Measurements from ENCODE around the gene CHAF1A. TPM values are rescaled to one million over a fixed set of nuclear protein-coding genes. Genes with fewer than 3 reads are reported as not detected.
A peak's percentile ranks its signal among the peaks of the same experiment; 100 is the strongest.

The CHAF1A gene
- total RNA-seq, 1 experiment from 2014 or later = 16.7 TPM

DNA sequence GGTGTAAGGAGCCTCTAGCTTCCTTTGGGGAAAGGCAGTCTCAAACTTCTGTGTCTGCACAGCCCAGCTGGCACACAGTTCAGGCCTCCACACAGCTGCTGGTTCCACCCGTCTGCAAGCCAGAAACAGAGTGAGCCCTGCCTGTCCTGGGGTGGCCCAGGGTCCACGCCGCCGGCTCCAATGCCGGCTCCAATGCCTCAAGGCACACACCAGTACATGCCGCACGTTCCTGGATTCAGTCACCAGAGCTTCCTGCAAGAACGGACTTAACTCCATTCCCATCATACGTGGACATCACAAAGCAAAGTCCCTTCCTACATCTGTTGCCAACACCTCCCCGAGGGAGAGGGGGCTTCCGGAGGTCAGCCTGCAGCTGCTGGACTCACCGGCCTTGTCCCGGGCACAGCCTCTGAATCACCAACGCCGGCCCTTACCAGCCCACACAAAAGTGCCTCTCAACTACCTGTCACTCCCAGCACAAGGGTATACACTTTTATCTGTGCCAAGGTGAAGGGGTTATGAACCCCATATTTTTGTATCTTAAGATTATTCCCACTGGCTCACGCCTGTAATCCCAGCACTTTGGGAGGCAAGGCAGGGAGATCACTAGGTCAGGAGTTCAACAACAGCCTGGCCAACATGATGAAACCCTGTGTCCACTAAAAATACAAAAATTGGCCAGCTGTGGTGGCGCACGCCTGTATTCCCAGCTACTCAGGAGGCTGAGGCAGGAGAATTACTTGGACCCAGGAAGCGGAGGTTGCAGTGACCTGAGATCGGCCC, 10.5 kb upstream of the CHAF1A start:
- no peak for DNase-seq (ENCODE audit: unreplicated experiment)
- no peaks in the 10 kb centered on the region for H3K9me3 Mint-ChIP-seq (ENCODE audit: unreplicated experiment)
- peaks cover 56% of the 10 kb centered on the region for H3K36me3 Mint-ChIP-seq (ENCODE audit: insufficient read depth, unreplicated experiment)
- H3K4me1 Mint-ChIP-seq (ENCODE audit: insufficient read depth, unreplicated experiment) = peaks cover 55% of the 10 kb centered on the region
- intact Hi-C loops (cut with micrococcal nuclease) = no loop called here
- TF ChIP-seq, protein P1, sequence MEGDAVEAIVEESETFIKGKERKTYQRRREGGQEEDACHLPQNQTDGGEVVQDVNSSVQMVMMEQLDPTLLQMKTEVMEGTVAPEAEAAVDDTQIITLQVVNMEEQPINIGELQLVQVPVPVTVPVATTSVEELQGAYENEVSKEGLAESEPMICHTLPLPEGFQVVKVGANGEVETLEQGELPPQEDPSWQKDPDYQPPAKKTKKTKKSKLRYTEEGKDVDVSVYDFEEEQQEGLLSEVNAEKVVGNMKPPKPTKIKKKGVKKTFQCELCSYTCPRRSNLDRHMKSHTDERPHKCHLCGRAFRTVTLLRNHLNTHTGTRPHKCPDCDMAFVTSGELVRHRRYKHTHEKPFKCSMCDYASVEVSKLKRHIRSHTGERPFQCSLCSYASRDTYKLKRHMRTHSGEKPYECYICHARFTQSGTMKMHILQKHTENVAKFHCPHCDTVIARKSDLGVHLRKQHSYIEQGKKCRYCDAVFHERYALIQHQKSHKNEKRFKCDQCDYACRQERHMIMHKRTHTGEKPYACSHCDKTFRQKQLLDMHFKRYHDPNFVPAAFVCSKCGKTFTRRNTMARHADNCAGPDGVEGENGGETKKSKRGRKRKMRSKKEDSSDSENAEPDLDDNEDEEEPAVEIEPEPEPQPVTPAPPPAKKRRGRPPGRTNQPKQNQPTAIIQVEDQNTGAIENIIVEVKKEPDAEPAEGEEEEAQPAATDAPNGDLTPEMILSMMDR (IDR thresholded peaks at IDR 0.05; ENCODE audit: unreplicated experiment) = no peak
- no peaks in the 10 kb centered on the region for H3K27me3 Mint-ChIP-seq (ENCODE audit: insufficient read depth, unreplicated experiment)
- ChIA-PET POLR2A (interaction anchor here (1.0 to 2.3 kb wide), 6 partner anchors 10 to 49 kb away, joined by 3 to 19 read pairs (median 4); no protein-coding TSS in a partner anchor), CTCF (interaction anchor here (0.6 to 2.7 kb wide), 4 partner anchors 9 to 131 kb away, joined by 3 to 10 read pairs (median 6); partner anchors contain the start of genes CHAF1A and SH3GL1)
- BruUV-seq (replicated peaks) = no TSS peak
- peak overlapping the region; percentile 49 for H3K4me3 Mint-ChIP-seq (ENCODE audit: unreplicated experiment)
- H3K27ac Mint-ChIP-seq (ENCODE audit: low read depth, unreplicated experiment) = peak overlapping the region; percentile 75

DNA sequence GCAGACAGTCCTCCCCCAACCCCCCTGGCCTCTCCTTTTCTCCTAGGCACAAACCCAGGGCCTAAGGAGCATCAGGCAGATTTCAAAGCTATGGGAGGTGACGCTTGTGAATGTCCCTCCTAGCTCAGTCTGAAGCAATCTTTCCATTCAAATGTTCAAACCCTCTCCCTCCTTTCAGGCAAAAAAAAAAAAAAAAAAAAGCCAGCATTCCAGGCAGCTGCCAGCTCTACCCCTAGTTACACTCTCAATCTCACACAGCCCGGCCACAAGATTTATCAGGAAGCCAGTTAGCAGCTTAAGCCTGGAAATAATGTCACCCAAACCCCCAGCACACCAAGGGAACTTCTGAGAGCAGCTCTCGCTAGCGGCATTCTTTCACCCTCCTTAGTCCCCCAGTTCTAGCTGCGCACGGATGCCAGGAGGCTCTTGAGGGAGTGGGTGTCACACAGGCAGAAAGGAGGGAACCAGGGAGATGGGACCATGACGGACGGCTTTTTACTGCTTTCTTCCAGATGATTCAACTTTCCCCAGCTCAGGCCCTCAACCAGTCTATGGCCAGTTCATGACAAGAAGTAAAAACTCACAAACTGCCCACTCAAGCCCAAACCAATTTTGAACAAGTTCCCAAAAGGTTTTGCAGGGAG, 8.4 kb upstream of the CHAF1A start:
- no peak for DNase-seq (ENCODE audit: unreplicated experiment)
- ChIA-PET CTCF (interaction anchor here (0.6 to 2.7 kb wide), 4 partner anchors 19 to 632 kb away, joined by 3 to 8 read pairs (median 4); partner anchors contain the start of gene MRPL54), POLR2A (interaction anchor here (0.8 to 1.4 kb wide), 2 partner anchors 14 to 18 kb away, joined by 3 to 6 read pairs; no protein-coding TSS in a partner anchor)
- no peaks in the 10 kb centered on the region for H3K27me3 Mint-ChIP-seq (ENCODE audit: insufficient read depth, unreplicated experiment)
- no TSS peak for BruUV-seq (replicated peaks)
- no peak overlapping the region for H3K4me3 Mint-ChIP-seq (ENCODE audit: unreplicated experiment)
- peaks cover 46% of the 10 kb centered on the region for H3K36me3 Mint-ChIP-seq (ENCODE audit: insufficient read depth, unreplicated experiment)
- H3K9me3 Mint-ChIP-seq (ENCODE audit: unreplicated experiment) = no peaks in the 10 kb centered on the region
- TF ChIP-seq, protein P1 (IDR thresholded peaks at IDR 0.05; ENCODE audit: unreplicated experiment) = no peak
- intact Hi-C loops (cut with micrococcal nuclease) = no loop called here
- H3K4me1 Mint-ChIP-seq (ENCODE audit: insufficient read depth, unreplicated experiment) = peaks cover 50% of the 10 kb centered on the region
- H3K27ac Mint-ChIP-seq (ENCODE audit: low read depth, unreplicated experiment) = no peak overlapping the region

DNA sequence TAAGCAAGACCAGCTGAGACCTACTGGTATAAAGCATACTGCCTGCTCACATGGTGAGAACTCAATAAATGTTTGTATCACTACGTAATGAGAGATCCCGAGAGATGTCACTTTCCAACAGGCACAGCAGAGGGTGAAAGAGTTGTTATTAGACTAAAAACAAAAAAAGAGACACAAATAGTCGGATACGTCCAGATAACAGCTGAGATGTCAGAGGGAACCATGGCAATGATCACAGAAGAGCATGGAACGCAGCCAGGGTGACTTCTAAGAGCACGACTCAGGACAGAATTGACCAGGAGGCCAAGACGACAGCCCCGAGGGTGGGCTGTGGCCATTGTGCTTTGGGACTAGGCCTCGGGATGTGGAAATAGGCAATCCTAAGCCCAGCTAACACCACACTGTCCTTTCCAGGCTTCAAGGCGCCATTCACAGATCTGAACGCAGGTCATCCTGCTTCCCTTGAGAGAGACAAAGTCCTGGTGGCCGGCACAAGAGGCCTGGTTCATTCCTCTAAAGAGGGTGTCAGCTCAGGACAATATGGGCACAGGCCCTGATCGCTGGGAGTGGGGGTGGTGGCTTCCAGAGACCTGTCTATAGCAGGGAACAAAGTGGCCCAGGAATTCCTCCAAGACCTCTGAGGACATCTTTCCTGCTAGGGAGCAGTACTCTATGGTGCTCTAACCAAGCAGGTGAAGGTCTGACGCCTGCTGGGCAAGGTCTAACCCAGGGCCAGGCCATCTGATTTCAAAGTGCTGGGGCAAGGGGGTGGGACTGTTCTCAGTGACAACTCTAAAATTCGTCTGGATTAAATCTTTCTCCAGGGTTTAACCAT, 5.3 kb upstream of the CHAF1A start:
- Mint-ChIP-seq H3K27ac (ENCODE audit: low read depth, unreplicated experiment) (peak overlapping the region; percentile 61), H3K9me3 (ENCODE audit: unreplicated experiment) (no peaks in the 10 kb centered on the region), H3K27me3 (ENCODE audit: insufficient read depth, unreplicated experiment) (no peaks in the 10 kb centered on the region), H3K4me3 (ENCODE audit: unreplicated experiment) (no peak overlapping the region), H3K36me3 (ENCODE audit: insufficient read depth, unreplicated experiment) (peaks cover 34% of the 10 kb centered on the region), H3K4me1 (ENCODE audit: insufficient read depth, unreplicated experiment) (peaks cover 40% of the 10 kb centered on the region)
- TF ChIP-seq, protein P1 (IDR thresholded peaks at IDR 0.05; ENCODE audit: unreplicated experiment) = no peak
- DNase-seq (ENCODE audit: unreplicated experiment) = no peak
- CTCF ChIA-PET = interaction anchor here (0.8 to 2.1 kb wide), 4 partner anchors 22 to 127 kb away, joined by 3 to 7 read pairs (median 3); no protein-coding TSS in a partner anchor
- no TSS peak for BruUV-seq (replicated peaks)
- POLR2A ChIA-PET = interaction anchor here (2.0 kb wide), 1 partner anchor 22 kb away, joined by 4 read pairs; no protein-coding TSS in a partner anchor
- intact Hi-C loops (cut with micrococcal nuclease) = no loop called here
